Activated CD4-positive, alpha-beta T cell treated with anti-CD3 and anti-CD28 coated beads, Interleukin-2, amount 50 U/mL, for 1 hour (primary cell): ENCODE measurements around the gene CUBN.
"Not testable (repeated sequence)": the region's sequence is repeated elsewhere in the genome, so short reads cannot be mapped to it uniquely, and the experiment has no call there.

Experiments
- DNase-seq: peaks from one replicate; pipeline ENCODE4 v3.0.0-alpha.2; 2020

CUBN gene

GRCh38 chr10:16852624-16853023 lies 277.0 kb downstream of the CUBN start:
- no peak for DNase-seq

GRCh38 chr10:16848562-16849154 lies 281.0 kb downstream of the CUBN start:
- no peak for DNase-seq

GRCh38 chr10:16847644-16848043 lies 282.0 kb downstream of the CUBN start:
- no peak for DNase-seq

GRCh38 chr10:16845248-16845647 lies 284.4 kb downstream of the CUBN start:
- DNase-seq = no peak

DNA sequence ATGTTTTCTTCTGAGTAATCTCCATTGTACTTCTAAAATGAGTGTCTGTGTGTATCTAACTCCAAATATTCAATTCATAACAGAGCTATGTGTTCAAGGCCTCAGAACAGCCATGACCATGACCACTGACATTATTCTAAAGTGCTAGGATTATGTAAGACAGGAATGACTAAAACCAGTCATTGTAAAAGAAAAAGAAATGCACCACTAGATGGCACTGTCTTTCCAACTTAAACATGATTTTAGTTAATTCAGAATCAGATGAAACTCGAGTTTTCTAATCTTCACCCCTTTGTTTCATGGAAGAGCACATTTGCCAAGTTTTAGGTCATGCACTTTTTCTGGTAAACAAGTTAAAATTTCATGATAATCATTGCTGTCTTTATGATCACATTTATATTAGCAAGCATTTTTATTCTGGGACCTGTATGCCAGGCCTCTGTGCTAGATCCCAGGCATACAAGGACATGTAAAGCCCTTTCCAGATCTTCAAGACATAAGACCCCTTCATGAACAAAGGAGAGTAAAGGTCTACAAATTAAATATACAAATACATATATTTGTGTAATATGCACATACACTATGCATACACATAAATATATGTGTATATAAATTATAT lies 286.2 kb downstream of the CUBN start:
- DNase-seq = no peak

GRCh38 chr10:16835228-16835627 lies 294.4 kb downstream of the CUBN start:
- DNase-seq = peak; percentile 27

- DNase-seq = no peak
Measured at GRCh38 chr10:16832351-16833080, 297.1 kb downstream of the CUBN start.

DNA sequence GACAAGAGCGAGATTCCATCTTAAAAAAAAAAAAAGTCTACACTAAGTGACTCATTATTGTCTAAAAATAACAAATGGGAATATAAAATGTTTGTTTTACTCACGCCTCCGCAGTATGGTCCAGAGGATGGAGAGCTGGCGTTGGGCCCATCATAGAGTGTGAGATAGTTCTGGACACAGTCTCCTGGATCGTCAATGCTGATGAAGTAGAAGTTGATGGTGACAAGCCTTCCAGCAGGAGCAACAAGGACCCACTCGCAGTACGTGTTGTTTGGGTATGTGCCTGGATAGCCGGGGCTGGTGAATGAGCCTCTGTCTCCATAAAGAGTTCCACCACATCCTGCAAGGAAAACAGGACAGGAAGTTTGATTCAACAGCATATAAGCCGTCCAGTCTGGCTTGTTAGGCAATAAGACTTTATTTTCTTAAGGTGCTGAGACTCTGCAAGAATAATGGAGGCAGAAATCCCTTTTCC lies 300.9 kb downstream of the CUBN start:
- no peak for DNase-seq

DNA sequence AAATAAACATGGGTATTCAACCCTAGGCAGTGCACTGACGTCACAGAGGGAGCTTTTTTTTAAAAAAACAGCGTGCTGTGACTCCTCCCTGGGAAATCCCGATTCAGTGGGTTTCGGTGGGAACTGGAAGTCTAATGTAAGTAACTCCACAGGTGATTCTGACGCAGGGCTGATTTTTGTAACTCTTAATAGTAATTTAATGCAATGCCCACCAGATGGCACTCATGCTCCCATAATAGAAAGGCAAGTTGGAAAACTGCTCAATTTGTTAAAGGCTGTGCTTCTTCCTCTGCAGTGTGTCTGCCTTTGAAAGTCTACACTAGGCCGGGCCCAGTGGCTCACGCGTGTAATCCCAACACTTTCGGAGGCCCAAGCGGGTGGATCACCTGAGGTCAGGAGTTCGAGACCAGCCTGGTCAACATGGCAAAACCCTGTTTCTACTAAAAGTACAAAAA lies 301.5 kb downstream of the CUBN start:
- DNase-seq = peak; percentile 53

- DNase-seq = not testable (repeated sequence)
Measured at GRCh38 chr10:16827474-16827873, 302.1 kb downstream of the CUBN start.

- no peak for DNase-seq
Measured at GRCh38 chr10:16822726-16823360, 306.8 kb downstream of the CUBN start.

DNA sequence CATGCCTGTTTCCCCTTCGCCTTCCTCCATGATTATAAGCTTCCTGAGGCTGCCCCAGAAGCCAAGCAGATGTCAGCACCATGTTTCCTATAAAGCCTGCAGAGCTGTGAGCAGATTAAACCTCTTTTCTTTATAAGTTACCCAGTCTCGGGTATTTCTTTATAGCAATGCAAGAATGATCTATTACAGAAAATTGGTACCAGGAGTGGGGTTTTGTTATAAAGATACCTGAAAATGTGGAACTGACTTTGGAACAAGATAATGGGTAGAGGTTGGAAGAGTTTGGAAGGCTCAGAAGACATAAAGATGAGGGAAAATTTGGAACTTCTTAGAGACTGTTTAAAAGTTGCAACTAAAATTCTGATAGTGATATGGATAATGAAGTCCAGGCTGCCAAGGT lies 307.6 kb downstream of the CUBN start:
- no peak for DNase-seq

DNA sequence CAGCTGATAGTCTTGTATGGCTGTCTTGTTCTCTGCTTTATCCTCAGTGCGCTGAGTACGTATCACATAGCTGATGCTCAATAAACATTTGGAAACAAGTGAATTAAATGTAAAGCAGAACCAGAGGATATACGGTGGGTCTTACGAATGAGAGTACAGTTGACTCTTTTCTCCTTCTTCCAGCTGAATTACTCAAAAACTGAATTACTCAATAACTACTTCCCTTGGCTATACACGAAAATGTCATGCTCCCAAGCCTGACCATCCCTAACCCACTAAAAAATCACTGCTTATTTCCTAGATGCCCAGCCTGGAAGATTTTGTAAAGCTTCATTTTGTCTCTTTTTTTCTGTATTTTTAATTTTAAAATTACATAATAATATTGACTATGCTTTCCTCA lies 309.2 kb downstream of the CUBN start:
- no peak for DNase-seq

GRCh38 chr10:16820018-16820417 lies 309.6 kb downstream of the CUBN start:
- no peak for DNase-seq

- DNase-seq = no peak
Measured at GRCh38 chr10:16819436-16819835, 310.2 kb downstream of the CUBN start.

- no peak for DNase-seq
Measured at GRCh38 chr10:16819026-16819425, 310.6 kb downstream of the CUBN start.

- DNase-seq = peak; percentile 100
Measured at GRCh38 chr10:16817125-16818019, 312.2 kb downstream of the CUBN start, which contains the start of gene RSU1. RSU1 (minus strand) TSS chr10:16817424; CDS start chr10:16817081, 343 bp downstream.

DNA sequence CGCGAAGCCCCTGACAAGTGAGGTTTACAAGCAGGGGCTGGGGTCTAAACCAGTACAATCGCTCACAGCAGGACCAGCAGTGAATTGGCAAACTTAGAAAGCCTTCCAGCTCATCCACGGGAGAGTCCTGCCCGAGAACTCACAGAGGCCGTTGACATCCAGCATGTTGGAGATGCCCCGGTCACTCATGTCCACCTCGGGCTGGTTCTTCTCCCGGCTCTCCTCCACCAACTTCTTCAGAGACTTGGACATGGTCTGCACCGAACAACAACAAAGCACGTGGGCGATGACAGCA lies 312.8 kb downstream of the CUBN start:
- no peak for DNase-seq

GRCh38 chr10:16816171-16816570 lies 313.4 kb downstream of the CUBN start:
- DNase-seq = no peak

DNA sequence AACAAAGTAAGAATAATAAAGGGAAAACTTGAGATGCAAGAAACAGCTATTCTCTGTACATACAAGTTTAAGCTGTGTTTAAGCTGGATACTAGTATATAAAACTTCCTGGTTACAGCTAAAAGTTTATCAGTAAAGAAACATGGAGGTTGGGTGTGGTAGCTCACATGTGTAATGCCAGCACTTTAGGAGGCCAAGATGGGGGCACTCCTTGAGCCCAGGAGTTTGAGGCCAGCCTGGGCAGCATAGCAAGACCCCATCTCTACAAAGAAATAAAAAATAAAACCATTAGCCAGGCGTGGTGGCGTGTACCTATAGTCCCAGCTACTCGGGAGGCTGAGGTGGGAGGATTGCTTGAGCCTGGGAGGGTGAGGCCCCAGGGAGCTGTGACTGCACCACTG lies 315.6 kb downstream of the CUBN start:
- no peak for DNase-seq

DNA sequence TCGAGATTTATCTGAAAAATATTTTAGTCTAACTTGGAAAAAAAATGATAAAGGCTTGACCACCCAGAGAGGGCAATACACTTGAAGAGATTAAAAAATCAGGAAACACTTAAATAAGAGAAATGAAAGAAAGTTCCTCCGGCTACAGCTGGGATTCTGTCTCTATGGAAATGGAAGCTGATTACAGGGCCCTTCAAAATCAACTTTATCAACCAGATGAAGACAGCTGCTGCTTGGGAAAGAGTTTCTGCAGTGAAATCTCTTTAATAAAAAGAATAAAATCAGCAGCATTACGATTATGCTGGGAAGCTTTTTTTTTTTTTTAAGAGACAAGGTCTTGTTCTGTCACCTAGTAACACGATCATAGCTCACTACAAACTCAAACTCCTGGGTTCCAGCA lies 316.9 kb downstream of the CUBN start:
- DNase-seq = no peak

GRCh38 chr10:16811765-16812164 lies 317.8 kb downstream of the CUBN start:
- DNase-seq = no peak

DNA sequence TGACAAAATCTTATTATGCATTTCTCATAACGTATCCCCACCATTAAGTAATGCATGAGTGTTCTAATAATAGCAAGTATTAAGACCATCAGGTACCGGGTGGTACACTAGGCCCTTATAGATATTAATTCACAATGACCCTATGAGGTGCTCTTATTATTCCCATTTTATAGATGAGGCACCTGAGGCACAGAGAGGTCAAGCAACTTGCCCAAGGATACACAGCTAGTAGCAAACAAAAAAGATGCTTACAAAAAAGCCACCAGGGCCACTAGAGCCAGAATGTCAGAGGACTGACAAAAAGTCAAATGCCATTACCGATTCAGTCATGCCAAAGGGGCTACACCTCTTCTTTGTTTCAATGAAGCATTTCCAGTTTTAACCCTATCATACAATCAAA lies 318.3 kb downstream of the CUBN start:
- no peak for DNase-seq
